Measurements from ENCODE around the gene XAB2. TPM values are rescaled to one million over a fixed set of nuclear protein-coding genes. Genes with fewer than 3 reads are reported as not detected.

Gene XAB2
- total RNA-seq, 1 donor from 2014 or later: 23.4 TPM

GRCh38 chr19:7607874-7608560 lies 21.3 kb downstream of the XAB2 start:
- no peak for TF ChIP-seq CTCF (IDR thresholded peaks at IDR 0.05; ENCODE audit: insufficient read depth, low read length, severe bottlenecking)
- Histone ChIP-seq H3K4me3 (ENCODE audit: low read depth, low read length) (no peak overlapping the region), H3K27me3 (ENCODE audit: control insufficient read depth, insufficient read depth, low read length) (no peaks in the 10 kb centered on the region), H3K36me3 (ENCODE audit: control insufficient read depth, insufficient read depth, low read length) (peaks cover 8% of the 10 kb centered on the region)
- DNase-seq (ENCODE audit: low read depth): no peak
- no peak for FAIRE-seq

- peaks cover 7% of the 10 kb centered on the region for H3K36me3 ChIP-seq (ENCODE audit: control insufficient read depth, insufficient read depth, low read length)
Observed at GRCh38 chr19:7607212-7607873, 22.0 kb downstream of the XAB2 start.

GRCh38 chr19:7606289-7606688 lies 23.1 kb downstream of the XAB2 start:
- TF ChIP-seq CTCF (IDR thresholded peaks at IDR 0.05; ENCODE audit: insufficient read depth, low read length, severe bottlenecking): no peak
- Histone ChIP-seq H3K4me3 (ENCODE audit: low read depth, low read length) (no peak overlapping the region), H3K27me3 (ENCODE audit: control insufficient read depth, insufficient read depth, low read length) (no peaks in the 10 kb centered on the region), H3K36me3 (ENCODE audit: control insufficient read depth, insufficient read depth, low read length) (peaks cover 5% of the 10 kb centered on the region)
- FAIRE-seq: no peak
- no peak for DNase-seq (ENCODE audit: low read depth)

More at GRCh38 chr19:7607212-7607873, 22.0 kb downstream of the XAB2 start:
- TF ChIP-seq CTCF (IDR thresholded peaks at IDR 0.05; ENCODE audit: insufficient read depth, low read length, severe bottlenecking): no peak
- no peaks in the 10 kb centered on the region for H3K27me3 ChIP-seq (ENCODE audit: control insufficient read depth, insufficient read depth, low read length)
- no peak for DNase-seq (ENCODE audit: low read depth)
- no peak overlapping the region for H3K4me3 ChIP-seq (ENCODE audit: low read depth, low read length)
- no peak for FAIRE-seq

GRCh38 chr19:7605490-7606222 lies 23.7 kb downstream of the XAB2 start:
- H3K36me3 ChIP-seq (ENCODE audit: control insufficient read depth, insufficient read depth, low read length): peaks cover 5% of the 10 kb centered on the region
- no peak overlapping the region for H3K4me3 ChIP-seq (ENCODE audit: low read depth, low read length)
- no peak for TF ChIP-seq CTCF (IDR thresholded peaks at IDR 0.05; ENCODE audit: insufficient read depth, low read length, severe bottlenecking)
- FAIRE-seq (no peak), DNase-seq (ENCODE audit: low read depth) (peak; percentile 28)
- no peaks in the 10 kb centered on the region for H3K27me3 ChIP-seq (ENCODE audit: control insufficient read depth, insufficient read depth, low read length)

GRCh38 chr19:7603919-7604318 lies 25.4 kb downstream of the XAB2 start:
- H3K27me3 ChIP-seq (ENCODE audit: control insufficient read depth, insufficient read depth, low read length): no peaks in the 10 kb centered on the region
- no peak for DNase-seq (ENCODE audit: low read depth)
- H3K4me3 ChIP-seq (ENCODE audit: low read depth, low read length): no peak overlapping the region
- no peak for TF ChIP-seq CTCF (IDR thresholded peaks at IDR 0.05; ENCODE audit: insufficient read depth, low read length, severe bottlenecking)
- FAIRE-seq: no peak
- H3K36me3 ChIP-seq (ENCODE audit: control insufficient read depth, insufficient read depth, low read length): peaks cover 5% of the 10 kb centered on the region

Measured in bronchial epithelial cell (primary cell).